HEK293 (cell line): ENCODE data around the gene ACTN4.

Experiments used
- CTCF ChIA-PET: fragments of 350-600 bp; formaldehyde crosslinking; extraction: SDS; loops from one replicate; lab custom pipeline; 2021; ENCODE audit warnings: antibody characterized with exemption; lab: Yijun Ruan, JAX
- POLR2A ChIA-PET: fragments of 300-600 bp; formaldehyde crosslinking; extraction: SDS; loops from one replicate; lab custom pipeline; 2020; ENCODE audit warnings: antibody characterized with exemption, inconsistent platforms; lab: Yijun Ruan, JAX
- H3K27ac ChIP-seq: fragments of 200-500 bp; sonication (Bioruptor generic); 2 replicates; pipeline ENCODE4 v1.5.1; 2014; ENCODE audit warnings: low read depth, low read length, control low read depth, inconsistent platforms; ENCODE audit errors: extremely low read depth
- H3K36me3 ChIP-seq, 2 experiments: fragments of 200-500 bp in 1 of 2; sonication (Bioruptor generic) in 1 of 2; 1 replicate in 1 of 2; 2 replicates in 1 of 2; pipeline ENCODE4 v1.5.1; 2014 to 2017; ENCODE audit warnings: inconsistent platforms in 2 of 2, low read length in 2 of 2; ENCODE audit not compliant: control insufficient read depth in 2 of 2, insufficient read depth in 1 of 2
- H3K4me1 ChIP-seq: fragments of 200-500 bp; sonication (Bioruptor generic); 2 replicates; pipeline ENCODE4 v1.5.1; 2014; ENCODE audit warnings: mild to moderate bottlenecking, low read length, inconsistent platforms; ENCODE audit not compliant: control insufficient read depth, insufficient read depth
- H3K4me3 ChIP-seq: 2 replicates; pipeline ENCODE4 v1.5.1; 2011; ENCODE audit warnings: low read depth, mild to moderate bottlenecking, control low read depth, low read length, moderate library complexity
- H3K9me3 ChIP-seq: fragments of 200-500 bp; sonication (Bioruptor generic); 2 replicates; pipeline ENCODE4 v1.5.1; 2014; ENCODE audit warnings: low read depth, low read length, inconsistent platforms; ENCODE audit not compliant: control insufficient read depth, insufficient read depth
- GLIS1 ChIP-seq: fragments of 450-650 bp; formaldehyde crosslinking; IDR thresholded peaks from 2 replicates; pipeline ENCODE4 v1.5.1; 2016; ENCODE audit warnings: missing biosample characterization, missing genetic modification characterization
- GLIS2 ChIP-seq: fragments of 450-650 bp; formaldehyde crosslinking; IDR thresholded peaks from 2 replicates; pipeline ENCODE4 v1.5.1; 2016; ENCODE audit warnings: missing biosample characterization, missing genetic modification characterization
- KLF9 ChIP-seq: fragments of 450-650 bp; formaldehyde crosslinking; IDR thresholded peaks from 2 replicates; pipeline ENCODE4 v1.5.1; 2016; ENCODE audit warnings: missing biosample characterization, missing genetic modification characterization, low read depth
- MEIS1 ChIP-seq: sonication (generic); formaldehyde crosslinking; IDR thresholded peaks from 2 replicates; pipeline ENCODE4 v1.8.1; 2022; ENCODE audit warnings: missing genetic modification reagents, mild to moderate bottlenecking, borderline replicate concordance
- MZF1 ChIP-seq: fragments of 450-650 bp; formaldehyde crosslinking; IDR thresholded peaks from 2 replicates; pipeline ENCODE4 v1.5.1; 2017; ENCODE audit warnings: missing biosample characterization, missing genetic modification characterization, borderline replicate concordance
- PRDM1 ChIP-seq: fragments of 450-650 bp; formaldehyde crosslinking; IDR thresholded peaks from 2 replicates; pipeline ENCODE4; 2016; ENCODE audit warnings: missing biosample characterization, missing genetic modification characterization
- PRDM6 ChIP-seq: fragments of 450-650 bp; formaldehyde crosslinking; IDR thresholded peaks from 2 replicates; pipeline ENCODE4 v1.5.1; 2017; ENCODE audit warnings: missing biosample characterization, missing genetic modification characterization
- SETDB1 ChIP-seq: IDR thresholded peaks from one replicate; pipeline ENCODE4 v1.6.1; 2017; ENCODE audit warnings: mild to moderate bottlenecking, low read length, moderate library complexity, mixed read lengths; ENCODE audit not compliant: insufficient read length
- SP7 ChIP-seq: fragments of 450-650 bp; formaldehyde crosslinking; IDR thresholded peaks from 2 replicates; pipeline ENCODE4 v1.5.1; 2016; ENCODE audit warnings: missing biosample characterization, missing genetic modification characterization
- ZBTB10 ChIP-seq: fragments of 450-650 bp; formaldehyde crosslinking; IDR thresholded peaks from 2 replicates; pipeline ENCODE4 v1.5.1; 2016; ENCODE audit warnings: missing biosample characterization, missing genetic modification characterization
- ZEB2 ChIP-seq: fragments of 450-650 bp; formaldehyde crosslinking; IDR thresholded peaks from 2 replicates; pipeline ENCODE4 v1.5.1; 2016; ENCODE audit warnings: missing biosample characterization, missing genetic modification characterization
- ZFHX2 ChIP-seq: fragments of 450-650 bp; formaldehyde crosslinking; conservative IDR thresholded peaks from 2 replicates; pipeline ENCODE4 v1.5.1; 2016; ENCODE audit warnings: missing biosample characterization, missing genetic modification characterization
- ZNF211 ChIP-seq: fragments of 450-650 bp; formaldehyde crosslinking; IDR thresholded peaks from 2 replicates; pipeline ENCODE4 v1.5.1; 2016; ENCODE audit warnings: low read depth, missing biosample characterization, missing genetic modification characterization
- ZNF324 ChIP-seq: fragments of 450-650 bp; formaldehyde crosslinking; IDR thresholded peaks from 2 replicates; pipeline ENCODE4 v1.5.1; 2016; ENCODE audit warnings: missing biosample characterization, missing genetic modification characterization
- ZNF350 ChIP-seq: fragments of 450-650 bp; formaldehyde crosslinking; IDR thresholded peaks from 2 replicates; pipeline ENCODE4 v1.5.0; 2017; ENCODE audit warnings: missing biosample characterization, mild to moderate bottlenecking, missing genetic modification characterization
- ZNF621 ChIP-seq: fragments of 450-650 bp; formaldehyde crosslinking; IDR thresholded peaks from 2 replicates; pipeline ENCODE4 v1.5.1; 2017; ENCODE audit warnings: missing biosample characterization, missing genetic modification characterization
- ZNF629 ChIP-seq: fragments of 450-650 bp; formaldehyde crosslinking; IDR thresholded peaks from 2 replicates; pipeline ENCODE4 v1.5.1; 2017; ENCODE audit warnings: missing biosample characterization, missing genetic modification characterization
- ZNF654 ChIP-seq: fragments of 450-650 bp; formaldehyde crosslinking; IDR thresholded peaks from 2 replicates; pipeline ENCODE4 v1.5.1; 2016; ENCODE audit warnings: low read depth, missing biosample characterization, missing genetic modification characterization
- ZNF658 ChIP-seq: fragments of 450-650 bp; formaldehyde crosslinking; IDR thresholded peaks from 2 replicates; pipeline ENCODE4; 2016; ENCODE audit warnings: missing biosample characterization, missing genetic modification characterization
- ZNF776 ChIP-seq: fragments of 450-650 bp; formaldehyde crosslinking; IDR thresholded peaks from 2 replicates; pipeline ENCODE4 v1.5.0; 2017; ENCODE audit warnings: missing biosample characterization, missing genetic modification characterization, borderline replicate concordance
- ZNF777 ChIP-seq: fragments of 450-650 bp; formaldehyde crosslinking; IDR thresholded peaks from 2 replicates; pipeline ENCODE4 v1.5.1; 2017; ENCODE audit warnings: missing biosample characterization, missing genetic modification characterization, borderline replicate concordance
- ZNF785 ChIP-seq: fragments of 450-650 bp; formaldehyde crosslinking; IDR thresholded peaks from 2 replicates; pipeline ENCODE4 v1.5.1; 2016; ENCODE audit warnings: missing biosample characterization, missing genetic modification characterization
- TF ChIP-seq, protein P1 (sequence below): fragments of 450-650 bp; formaldehyde crosslinking; IDR thresholded peaks from 2 replicates; pipeline ENCODE4 v1.5.1; 2016; ENCODE audit warnings: missing biosample characterization, missing genetic modification characterization
- TF ChIP-seq, protein P2 (sequence below): IDR thresholded peaks from 2 replicates; pipeline ENCODE4 v1.6.1; 2011; ENCODE audit warnings: mild to moderate bottlenecking, low read depth, low read length, borderline replicate concordance
- TF ChIP-seq, protein P3 (sequence below): fragments of 450-650 bp; formaldehyde crosslinking; IDR thresholded peaks from 2 replicates; pipeline ENCODE4 v1.5.1; 2016; ENCODE audit warnings: missing biosample characterization, missing genetic modification characterization
- TF ChIP-seq, protein P4 (sequence below): fragments of 450-650 bp; formaldehyde crosslinking; IDR thresholded peaks from 2 replicates; pipeline ENCODE4 v1.5.0; 2017; ENCODE audit warnings: missing biosample characterization, missing genetic modification characterization, borderline replicate concordance

ACTN4 gene

GRCh38 chr19:38653028-38653571, 5.7 kb downstream of the ACTN4 start (continued):
- TF ChIP-seq PRDM1 (tag by site-specific recombination) = peak; percentile 91
- no peak for TF ChIP-seq ZNF785 (tag by site-specific recombination)
- no peak for TF ChIP-seq ZNF654 (tag by site-specific recombination)
- TF ChIP-seq SETDB1 = no peak
- peak; percentile 47; the same call in 1 of the 2 replicates for TF ChIP-seq MZF1 (tag by site-specific recombination)
- TF ChIP-seq MEIS1 (CRISPR knock-in tag) = no peak
- TF ChIP-seq, protein P1, sequence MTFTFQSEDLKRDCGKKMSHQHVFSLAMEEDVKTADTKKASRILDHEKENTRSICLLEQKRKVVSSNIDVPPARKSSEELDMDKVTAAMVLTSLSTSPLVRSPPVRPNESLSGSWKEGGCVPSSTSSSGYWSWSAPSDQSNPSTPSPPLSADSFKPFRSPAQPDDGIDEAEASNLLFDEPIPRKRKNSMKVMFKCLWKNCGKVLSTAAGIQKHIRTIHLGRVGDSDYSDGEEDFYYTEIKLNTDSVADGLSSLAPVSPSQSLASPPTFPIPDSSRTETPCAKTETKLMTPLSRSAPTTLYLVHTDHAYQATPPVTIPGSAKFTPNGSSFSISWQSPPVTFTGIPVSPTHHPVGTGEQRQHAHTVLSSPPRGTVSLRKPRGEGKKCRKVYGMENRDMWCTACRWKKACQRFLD (tag by site-specific recombination) = no peak

- Histone ChIP-seq H3K36me3 (peaks cover 13 to 40% of the 10 kb centered on the region in 2 experiments), H3K9me3 (no peaks in the 10 kb centered on the region; the same call in none of the 2 replicates), H3K27ac (peak overlapping the region; percentile 66), H3K4me3 (no peak overlapping the region), H3K4me1 (peaks cover 93% of the 10 kb centered on the region)
- CTCF ChIA-PET = interaction anchor here (0.7 to 1.9 kb wide), 5 partner anchors 21 to 414 kb away, joined by 3 to 4 read pairs (median 3); partner anchors contain the start of genes MRPS12 and SARS2
- POLR2A ChIA-PET = interaction anchor here (1.1 to 1.4 kb wide), 2 partner anchors 10 to 29 kb away, joined by 3 read pairs; no protein-coding TSS in a partner anchor
- TF ChIP-seq, protein P2, sequence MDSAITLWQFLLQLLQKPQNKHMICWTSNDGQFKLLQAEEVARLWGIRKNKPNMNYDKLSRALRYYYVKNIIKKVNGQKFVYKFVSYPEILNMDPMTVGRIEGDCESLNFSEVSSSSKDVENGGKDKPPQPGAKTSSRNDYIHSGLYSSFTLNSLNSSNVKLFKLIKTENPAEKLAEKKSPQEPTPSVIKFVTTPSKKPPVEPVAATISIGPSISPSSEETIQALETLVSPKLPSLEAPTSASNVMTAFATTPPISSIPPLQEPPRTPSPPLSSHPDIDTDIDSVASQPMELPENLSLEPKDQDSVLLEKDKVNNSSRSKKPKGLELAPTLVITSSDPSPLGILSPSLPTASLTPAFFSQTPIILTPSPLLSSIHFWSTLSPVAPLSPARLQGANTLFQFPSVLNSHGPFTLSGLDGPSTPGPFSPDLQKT = no peak
- TF ChIP-seq ZNF324 (tag by site-specific recombination) = no peak
- no peak for TF ChIP-seq ZBTB10 (tag by site-specific recombination)
- TF ChIP-seq ZFHX2 = peak; percentile 63
- no peak for TF ChIP-seq ZNF658
- TF ChIP-seq SP7 (tag by site-specific recombination) = peak; percentile 72
- TF ChIP-seq ZNF629 = no peak
- peak; percentile 75; the same call in 1 of the 2 replicates for TF ChIP-seq PRDM6 (tag by site-specific recombination)
- TF ChIP-seq ZNF350 (tag by site-specific recombination) = no peak
- no peak for TF ChIP-seq ZNF211 (tag by site-specific recombination)
- TF ChIP-seq, protein P3, sequence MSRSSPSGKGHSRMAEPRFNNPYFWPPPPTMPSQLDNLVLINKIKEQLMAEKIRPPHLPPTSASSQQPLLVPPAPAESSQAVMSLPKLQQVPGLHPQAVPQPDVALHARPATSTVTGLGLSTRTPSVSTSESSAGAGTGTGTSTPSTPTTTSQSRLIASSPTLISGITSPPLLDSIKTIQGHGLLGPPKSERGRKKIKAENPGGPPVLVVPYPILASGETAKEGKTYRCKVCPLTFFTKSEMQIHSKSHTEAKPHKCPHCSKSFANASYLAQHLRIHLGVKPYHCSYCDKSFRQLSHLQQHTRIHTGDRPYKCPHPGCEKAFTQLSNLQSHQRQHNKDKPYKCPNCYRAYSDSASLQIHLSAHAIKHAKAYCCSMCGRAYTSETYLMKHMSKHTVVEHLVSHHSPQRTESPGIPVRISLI (tag by site-specific recombination) = peak; percentile 94
- TF ChIP-seq ZNF776 = no peak
- TF ChIP-seq GLIS2 = no peak
- TF ChIP-seq ZNF621 (tag by site-specific recombination) = no peak
- TF ChIP-seq, protein P4, sequence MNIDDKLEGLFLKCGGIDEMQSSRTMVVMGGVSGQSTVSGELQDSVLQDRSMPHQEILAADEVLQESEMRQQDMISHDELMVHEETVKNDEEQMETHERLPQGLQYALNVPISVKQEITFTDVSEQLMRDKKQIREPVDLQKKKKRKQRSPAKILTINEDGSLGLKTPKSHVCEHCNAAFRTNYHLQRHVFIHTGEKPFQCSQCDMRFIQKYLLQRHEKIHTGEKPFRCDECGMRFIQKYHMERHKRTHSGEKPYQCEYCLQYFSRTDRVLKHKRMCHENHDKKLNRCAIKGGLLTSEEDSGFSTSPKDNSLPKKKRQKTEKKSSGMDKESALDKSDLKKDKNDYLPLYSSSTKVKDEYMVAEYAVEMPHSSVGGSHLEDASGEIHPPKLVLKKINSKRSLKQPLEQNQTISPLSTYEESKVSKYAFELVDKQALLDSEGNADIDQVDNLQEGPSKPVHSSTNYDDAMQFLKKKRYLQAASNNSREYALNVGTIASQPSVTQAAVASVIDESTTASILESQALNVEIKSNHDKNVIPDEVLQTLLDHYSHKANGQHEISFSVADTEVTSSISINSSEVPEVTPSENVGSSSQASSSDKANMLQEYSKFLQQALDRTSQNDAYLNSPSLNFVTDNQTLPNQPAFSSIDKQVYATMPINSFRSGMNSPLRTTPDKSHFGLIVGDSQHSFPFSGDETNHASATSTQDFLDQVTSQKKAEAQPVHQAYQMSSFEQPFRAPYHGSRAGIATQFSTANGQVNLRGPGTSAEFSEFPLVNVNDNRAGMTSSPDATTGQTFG (tag by site-specific recombination) = no peak
- TF ChIP-seq GLIS1 (tag by site-specific recombination) = peak; percentile 14; the same call in 1 of the 2 replicates
- no peak for TF ChIP-seq ZEB2
- no peak for TF ChIP-seq KLF9 (tag by site-specific recombination)
- TF ChIP-seq ZNF777 (tag by site-specific recombination) = no peak
These were observed 7.2 kb downstream of the ACTN4 start for GRCh38 chr19:38654628-38655055.
